SKM-1 (cell line): ENCODE results near the gene TAS2R8.
"Not testable (repeated sequence)": the region's sequence is repeated elsewhere in the genome, so short reads cannot be mapped to it uniquely, and the experiment has no call there.

Experiments used
- DNase-seq: peaks from one replicate; lab custom pipeline; 2025; ENCODE audit not compliant: unreplicated experiment; lab: John Stamatoyannopoulos, UW

TAS2R8 gene

GRCh38 chr12:10807186-10807585 is at the start of gene TAS2R8:
Gene TAS2R8, minus strand, starts transcription at chr12:10807286. Its CDS starts 306 bp downstream, at chr12:10806980.
- DNase-seq, result no peak

- no peak for DNase-seq
Measured at GRCh38 chr12:10855807-10856206, 48.7 kb upstream of the TAS2R8 start.

- DNase-seq, result no peak
Measured at GRCh38 chr12:10853776-10854175, 46.7 kb upstream of the TAS2R8 start.

- no peak for DNase-seq
Measured at GRCh38 chr12:10851243-10851858, 44.3 kb upstream of the TAS2R8 start.

GRCh38 chr12:10849425-10849878 is 42.4 kb upstream of the TAS2R8 start, which contains the start of gene PRR4:
Gene PRR4, minus strand, starts transcription at chr12:10849475. Its CDS starts 38 bp downstream, at chr12:10849437.
- no peak for DNase-seq

GRCh38 chr12:10847744-10848143 is 40.7 kb upstream of the TAS2R8 start:
- no peak for DNase-seq

- no peak for DNase-seq
Measured at GRCh38 chr12:10842862-10843261, 35.8 kb upstream of the TAS2R8 start.

- no peak for DNase-seq
Measured at GRCh38 chr12:10838461-10838860, 31.4 kb upstream of the TAS2R8 start.

- DNase-seq, result no peak
Measured at GRCh38 chr12:10829994-10830393, 22.9 kb upstream of the TAS2R8 start.

GRCh38 chr12:10826258-10826657 is 19.2 kb upstream of the TAS2R8 start, which contains the start of gene TAS2R10:
Gene TAS2R10, minus strand, starts transcription at chr12:10826358. Its CDS starts 89 bp downstream, at chr12:10826269.
- no peak for DNase-seq

- DNase-seq, result no peak
Measured at GRCh38 chr12:10824957-10825356, 17.9 kb upstream of the TAS2R8 start.

GRCh38 chr12:10811883-10812536 is 4.9 kb upstream of the TAS2R8 start:
- DNase-seq, result no peak

- no peak for DNase-seq
Measured at GRCh38 chr12:10810068-10810467, 3.0 kb upstream of the TAS2R8 start, which contains the start of gene TAS2R9. Gene TAS2R9, minus strand, starts transcription at chr12:10810168. Its CDS starts 93 bp downstream, at chr12:10810075.

- no peak for DNase-seq
Measured at GRCh38 chr12:10802587-10802986, 4.5 kb downstream of the TAS2R8 start, which contains the start of gene TAS2R7. Gene TAS2R7, minus strand, starts transcription at chr12:10802627. Its CDS starts 57 bp downstream, at chr12:10802570.

- no peak for DNase-seq
Measured at GRCh38 chr12:10801741-10802140, 5.3 kb downstream of the TAS2R8 start.

GRCh38 chr12:10794222-10794621 is 12.9 kb downstream of the TAS2R8 start:
- DNase-seq, result no peak

- DNase-seq, result not testable (repeated sequence)
Measured at GRCh38 chr12:10791769-10792168, 15.3 kb downstream of the TAS2R8 start.

- DNase-seq, result no peak
Measured at GRCh38 chr12:10783252-10783651, 23.8 kb downstream of the TAS2R8 start.

GRCh38 chr12:10779103-10779502 is 28.0 kb downstream of the TAS2R8 start:
- no peak for DNase-seq

- DNase-seq, result no peak
Measured at GRCh38 chr12:10771132-10771733, 35.9 kb downstream of the TAS2R8 start.

- DNase-seq, result no peak
Measured at GRCh38 chr12:10759657-10760056, 47.4 kb downstream of the TAS2R8 start.

- no peak for DNase-seq
Measured at GRCh38 chr12:10756194-10756593, 50.9 kb downstream of the TAS2R8 start.
